GM23248 (cell line): Measurements from ENCODE around the gene CHD3. TPM values are rescaled to one million over a fixed set of nuclear protein-coding genes. Genes with fewer than 3 reads are reported as not detected.

Experiments used
- DNase-seq: peaks from one replicate; pipeline ENCODE4 v3.0.0-alpha.2; 2015
- H2AFZ ChIP-seq: fragments of 200-600 bp; sonication (generic); 2 replicates; pipeline ENCODE4 v1.6.1; 2016; ENCODE audit warnings: antibody characterized with exemption
- H3F3A ChIP-seq: fragments of 200-600 bp; sonication (generic); 2 replicates; pipeline ENCODE4 v1.6.1; 2016; ENCODE audit warnings: mild to moderate bottlenecking, antibody characterized with exemption, mixed run types; ENCODE audit not compliant: insufficient read depth
- H3K27ac ChIP-seq: fragments of 200-600 bp; sonication (generic); 2 replicates; pipeline ENCODE4 v1.5.1; 2016; ENCODE audit warnings: mild to moderate bottlenecking
- H3K27me3 ChIP-seq: fragments of 200-600 bp; sonication (generic); replicated peaks from 2 replicates; pipeline ENCODE4 v1.6.1; 2016; ENCODE audit warnings: mild to moderate bottlenecking; ENCODE audit not compliant: insufficient read depth
- H3K36me3 ChIP-seq: fragments of 200-600 bp; sonication (generic); 2 replicates; pipeline ENCODE4 v1.6.1; 2016; ENCODE audit warnings: low read depth, mild to moderate bottlenecking
- H3K4me1 ChIP-seq: fragments of 200-600 bp; sonication (generic); 2 replicates; pipeline ENCODE4 v1.6.1; 2016; ENCODE audit warnings: mild to moderate bottlenecking; ENCODE audit not compliant: insufficient read depth
- H3K4me2 ChIP-seq: fragments of 200-600 bp; sonication (generic); one replicate; pipeline ENCODE4 v1.6.1; 2016; ENCODE audit warnings: mild to moderate bottlenecking; ENCODE audit not compliant: unreplicated experiment
- H3K4me3 ChIP-seq: fragments of 200-600 bp; sonication (generic); 2 replicates; pipeline ENCODE4 v1.5.1; 2016; ENCODE audit warnings: mild to moderate bottlenecking
- H3K79me2 ChIP-seq: fragments of 200-600 bp; sonication (generic); 2 replicates; pipeline ENCODE4 v1.6.1; 2016; ENCODE audit warnings: mild to moderate bottlenecking; ENCODE audit not compliant: insufficient read depth
- H3K9ac ChIP-seq: fragments of 200-600 bp; sonication (generic); 2 replicates; pipeline ENCODE4 v1.6.1; 2016; ENCODE audit warnings: mild to moderate bottlenecking
- H3K9me2 ChIP-seq: fragments of 200-600 bp; sonication (generic); 2 replicates; pipeline ENCODE4 v1.6.1; 2016; ENCODE audit warnings: mixed run types, mild to moderate bottlenecking, moderate library complexity; ENCODE audit not compliant: insufficient read depth
- H3K9me3 ChIP-seq: fragments of 200-600 bp; sonication (generic); one replicate; pipeline ENCODE4 v1.6.1; 2017; ENCODE audit warnings: low read depth
- H4K20me1 ChIP-seq: fragments of 200-600 bp; sonication (generic); 2 replicates; pipeline ENCODE4 v1.6.0; 2016; ENCODE audit not compliant: insufficient read depth
- EZH2 ChIP-seq: fragments of 200-600 bp; sonication (generic); IDR thresholded peaks from 2 replicates; pipeline ENCODE4 v1.6.1; 2018; ENCODE audit warnings: antibody characterized with exemption, mild to moderate bottlenecking; ENCODE audit not compliant: insufficient read depth, poor library complexity, severe bottlenecking
- EZH2phosphoT487 ChIP-seq: fragments of 200-600 bp; sonication (generic); IDR thresholded peaks from 2 replicates; pipeline ENCODE4 v1.6.1; 2018; ENCODE audit warnings: antibody characterized with exemption, moderate library complexity, mild to moderate bottlenecking, low read depth; ENCODE audit not compliant: insufficient read depth
- WGBS, 2 experiments: methylation state at CpG; one replicate each; pipeline ENCODE4 v1.1.6; 2015 to 2017; ENCODE audit warnings: low lambda C conversion rate in 2 of 2, low coverage in 1 of 2; ENCODE audit errors: missing lambda C conversion rate in 2 of 2; 5-methylcytosine and 5-hydroxymethylcytosine counted together
- in situ Hi-C: fragments of 300-500 bp; cut with MboI; formaldehyde crosslinking; loops from 2 replicates; pipeline ENCODE4 v1.15.0; 2020
- polyA plus RNA-seq: library from polyadenylated mRNA; unstranded; fragments of >200 nt; fragmentation: Nextera tagmentation; extraction: Ambion mirVana; gene quantifications from 2 replicates; pipeline ENCODE4 v1.2.1, GENCODE V29; 2016
- total RNA-seq: library from RNA; depleted of rRNA; stranded (reverse); fragments of >200 nt; shearing (Covaris generic); gene quantifications from 2 replicates; pipeline ENCODE4 v1.2.3, GENCODE V29; 2014

Gene CHD3
- total and polyA plus RNA-seq, 2 experiments from 2014 or later = 16.0 to 73.6 TPM

DNA sequence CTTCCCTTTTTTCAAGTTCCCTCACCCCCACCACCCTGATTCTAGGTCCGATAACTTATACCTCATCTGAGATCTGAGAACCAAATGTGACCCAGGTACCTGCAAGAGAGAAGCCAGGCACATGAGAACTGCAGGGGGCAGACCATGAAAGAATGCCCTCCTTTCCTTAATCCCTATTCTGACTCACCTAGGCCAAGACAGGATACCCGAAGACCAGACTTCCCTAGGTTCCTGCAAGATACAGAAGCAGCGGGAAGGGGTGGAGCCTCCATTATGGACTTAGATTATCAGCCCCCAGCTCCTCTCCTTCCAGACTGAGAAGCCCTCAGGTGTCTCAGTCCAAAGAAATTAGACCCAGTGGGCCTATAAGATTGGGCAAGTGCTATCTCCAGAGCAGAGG is 39.0 kb downstream of the CHD3 start:
- Histone ChIP-seq H4K20me1 (no peaks in the 10 kb centered on the region), H3K4me2 (no peak overlapping the region), H3K4me1 (peaks cover 1% of the 10 kb centered on the region; the same call in 1 of the 2 replicates), H3K36me3 (no peaks in the 10 kb centered on the region), H3K27ac (no peak overlapping the region), H3K79me2 (peaks cover 19% of the 10 kb centered on the region), H3K9me3 (no peaks in the 10 kb centered on the region), H3K4me3 (no peak overlapping the region), H2AFZ (no peak overlapping the region), H3K9ac (no peak overlapping the region), H3K9me2 (no peaks in the 10 kb centered on the region), H3K27me3 (no peaks in the 10 kb centered on the region), H3F3A (no peaks in the 10 kb centered on the region)
- in situ Hi-C loops = no loop called here
- 77 to 87% methylated on average over 3 of the region's 3 CpGs for WGBS, 2 experiments
- no peak for TF ChIP-seq EZH2phosphoT487
- TF ChIP-seq EZH2 = no peak
- DNase-seq = no peak

DNA sequence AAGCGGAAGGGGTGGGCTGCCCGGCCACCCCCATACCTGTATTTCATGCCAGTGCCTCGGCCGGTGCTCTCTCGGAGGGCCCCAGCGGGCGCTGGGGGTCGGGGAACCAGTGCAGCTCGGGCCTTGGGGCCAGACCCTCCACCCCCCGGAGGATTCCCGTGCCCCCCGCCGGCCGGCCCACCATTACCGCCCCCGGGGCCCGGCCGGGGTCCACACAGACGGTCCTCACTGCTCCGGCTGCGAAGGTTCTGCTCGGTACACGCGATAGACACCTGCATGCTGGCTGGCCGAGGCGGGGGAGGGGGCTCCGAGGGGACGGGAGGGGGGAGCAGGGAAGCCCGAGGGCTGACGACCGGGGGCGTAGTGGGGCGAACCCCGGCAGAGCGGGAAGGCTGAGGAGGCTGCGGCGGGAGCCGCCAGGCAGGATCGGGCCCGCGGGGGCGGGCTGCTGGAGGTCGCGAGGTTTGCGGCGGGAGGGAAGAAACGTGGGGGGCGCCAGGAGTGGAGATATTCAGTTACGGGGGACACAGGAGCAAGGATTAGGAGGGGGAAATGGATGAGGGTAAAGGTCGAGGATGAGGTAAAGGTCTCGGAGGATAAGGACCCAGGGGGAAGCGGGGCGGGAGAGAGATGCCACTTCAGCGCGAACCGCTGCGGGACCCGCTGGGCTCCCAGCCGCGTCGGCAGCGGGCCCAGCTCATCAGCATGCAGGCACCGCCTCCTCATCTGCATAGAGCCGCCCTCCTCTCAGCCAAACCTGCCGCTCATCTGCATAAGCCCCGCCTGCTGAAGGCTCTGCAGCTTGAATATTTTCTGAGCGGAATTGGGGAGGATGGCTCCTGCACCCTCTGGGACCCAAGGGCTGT is 40.8 kb downstream of the CHD3 start, which contains the start of gene KCNAB3:
TSS of gene KCNAB3 (minus strand) at position 699 of the 866 bp plus-strand sequence. CDS start at position 278, 421 bp downstream.
- H3K4me3 ChIP-seq = no peak within 1 kb of the TSS
- H3K9me3 ChIP-seq = no peaks in the 10 kb centered on the region
- H3K27me3 ChIP-seq = no peaks in the 10 kb centered on the region
- H3F3A ChIP-seq = no peaks in the 10 kb centered on the region
- H3K9ac ChIP-seq = no peak within 1 kb of the TSS
- no peak within 1 kb of the TSS for H2AFZ ChIP-seq
- no peak within 1 kb of the TSS for H3K27ac ChIP-seq
- WGBS, 2 experiments = 31 to 37% methylated on average over 15 to 47 of the region's 67 CpGs
- peaks cover 8% of the 10 kb centered on the region for H3K4me1 ChIP-seq
- DNase-seq = peak; percentile 78
- H3K36me3 ChIP-seq = no peaks in the 10 kb centered on the region
- peaks cover 37% of the 10 kb centered on the region for H3K79me2 ChIP-seq
- TF ChIP-seq EZH2phosphoT487 (no peak), EZH2 (no peak)
- no peaks in the 10 kb centered on the region for H3K9me2 ChIP-seq
- no peak within 1 kb of the TSS for H3K4me2 ChIP-seq
- no peaks in the 10 kb centered on the region for H4K20me1 ChIP-seq
- in situ Hi-C loops = no loop called here

DNA sequence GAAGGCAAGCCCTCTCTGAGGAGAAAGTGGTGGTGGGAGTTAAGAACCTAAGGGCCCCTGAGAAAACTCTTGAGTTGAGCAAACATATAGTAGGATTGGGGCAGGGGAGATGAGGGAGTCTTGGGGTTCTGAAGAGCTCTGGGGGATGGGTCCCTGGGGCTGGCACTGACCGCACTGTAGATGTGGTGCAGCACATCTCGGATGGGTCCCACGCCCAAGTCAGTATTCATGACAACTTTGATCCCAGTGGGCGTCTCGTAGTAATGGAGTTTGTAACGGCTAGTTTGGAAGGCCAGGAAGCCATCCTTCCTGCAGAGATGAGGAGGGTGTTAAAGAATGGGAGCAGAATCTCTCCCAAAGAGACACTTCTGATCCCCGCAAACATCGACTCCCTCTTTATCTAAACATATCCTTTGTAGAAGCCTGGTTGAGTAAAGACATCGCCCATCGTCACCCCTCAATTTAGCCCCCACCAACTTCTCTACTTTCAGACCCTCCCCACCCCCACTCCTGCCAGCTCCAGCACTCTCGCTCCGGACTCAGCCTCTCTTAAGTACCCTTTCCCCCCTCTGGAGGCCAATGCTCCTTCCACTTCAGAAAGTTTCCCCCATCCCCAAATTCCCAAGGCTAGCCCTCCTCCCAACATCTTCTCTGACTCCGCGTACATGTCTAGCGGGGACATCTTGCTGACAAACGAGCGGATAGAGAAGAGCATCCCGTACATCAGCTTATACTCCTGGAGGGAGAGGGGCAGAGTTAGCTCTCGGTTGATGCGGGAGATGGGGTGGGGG is 42.4 kb downstream of the CHD3 start:
- Histone ChIP-seq H3K36me3 (no peaks in the 10 kb centered on the region), H2AFZ (peak overlapping the region; percentile 86), H4K20me1 (no peaks in the 10 kb centered on the region), H3K9me2 (no peaks in the 10 kb centered on the region), H3K4me2 (peak overlapping the region; percentile 90), H3K27me3 (no peaks in the 10 kb centered on the region), H3K4me3 (peak overlapping the region; percentile 83), H3F3A (no peaks in the 10 kb centered on the region), H3K9me3 (no peaks in the 10 kb centered on the region), H3K79me2 (peaks cover 47% of the 10 kb centered on the region), H3K4me1 (peaks cover 8% of the 10 kb centered on the region), H3K9ac (peak overlapping the region; percentile 80), H3K27ac (0 out of 2 replicates have a peak overlapping the region, but pooled peaks have one; percentile 1)
- no peak for DNase-seq
- in situ Hi-C loops = no loop called here
- no peak for TF ChIP-seq EZH2phosphoT487
- TF ChIP-seq EZH2 = no peak
- WGBS, 2 experiments = 38 to 43% methylated on average over 15 to 20 of the region's 20 CpGs

DNA sequence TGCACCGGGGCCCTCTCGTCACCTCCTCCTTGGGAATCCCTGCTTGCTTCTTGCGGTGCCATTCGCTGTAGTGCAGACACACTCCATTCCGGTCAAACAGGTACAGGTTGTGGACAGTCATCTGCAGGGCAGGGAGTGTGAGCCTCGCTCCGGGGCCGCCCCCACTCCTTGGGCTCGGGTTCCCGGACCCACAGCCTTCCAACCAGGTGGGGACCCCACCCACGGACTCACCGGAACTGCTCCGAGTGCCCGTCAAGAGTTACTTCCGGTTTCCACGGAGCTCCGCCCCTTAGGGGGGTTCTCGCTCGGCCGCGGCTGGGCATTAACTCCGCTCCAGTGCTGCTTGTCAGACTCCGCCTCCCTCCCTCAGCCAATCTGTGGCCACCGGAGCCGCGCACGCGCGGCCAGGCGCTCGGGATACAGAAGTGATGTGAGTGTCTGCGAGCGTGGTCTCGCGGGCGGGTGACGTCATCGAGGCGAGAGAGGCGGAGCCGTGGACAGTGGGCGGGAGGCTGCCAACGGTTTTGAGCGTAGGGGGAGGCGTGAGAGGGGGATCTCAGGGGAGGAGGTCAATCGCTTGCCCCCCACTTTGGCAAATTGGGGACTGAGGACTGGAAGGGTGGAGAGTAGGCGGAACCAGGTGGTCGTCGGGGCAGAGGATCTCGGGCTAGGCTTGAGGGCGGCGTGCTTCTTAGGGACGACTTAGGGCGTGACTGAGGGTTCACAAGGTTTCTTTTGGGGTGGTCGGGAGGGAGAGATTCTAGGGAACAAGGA is 43.3 kb downstream of the CHD3 start, which contains the start of the genes CNTROB and TRAPPC1:
TSS of gene CNTROB (plus strand) at position 498 of the 774 bp plus-strand sequence. CDS start 874 bp downstream, outside the sequence.
TSS of gene TRAPPC1 (minus strand) at position 238 of the 774 bp plus-strand sequence. CDS start at position 121, 117 bp downstream.
- in situ Hi-C loops = no loop called here
- TF ChIP-seq EZH2 (no peak), EZH2phosphoT487 (no peak)
- peaks cover 47% of the 10 kb centered on the region for H3K79me2 ChIP-seq

More for the DNA sequence above, 43.3 kb downstream of the CHD3 start, which contains the start of the genes CNTROB and TRAPPC1:
- H3K36me3 ChIP-seq = peaks cover 2% of the 10 kb centered on the region; the same call in 1 of the 2 replicates
- no peaks in the 10 kb centered on the region for H3K9me2 ChIP-seq
- no peaks in the 10 kb centered on the region for H3K9me3 ChIP-seq
- peak within 1 kb of the TSS; percentile 86 for H3K9ac ChIP-seq
- no peaks in the 10 kb centered on the region for H3F3A ChIP-seq
- H3K4me3 ChIP-seq = peak within 1 kb of the TSS; percentile 83
- H3K27me3 ChIP-seq = no peaks in the 10 kb centered on the region
- peak; percentile 99 for DNase-seq
- H3K27ac ChIP-seq = peak within 1 kb of the TSS; percentile 44
- WGBS, 2 experiments = 1% methylated on average over 41 to 49 of the region's 55 CpGs
- H3K4me1 ChIP-seq = peaks cover 8% of the 10 kb centered on the region
- peak within 1 kb of the TSS; percentile 90 for H2AFZ ChIP-seq
- H3K4me2 ChIP-seq = peak within 1 kb of the TSS; percentile 90
- no peaks in the 10 kb centered on the region for H4K20me1 ChIP-seq
